ENCODE data around the gene MPDZ. TPM values are rescaled to one million over a fixed set of nuclear protein-coding genes. Genes with fewer than 3 reads are reported as not detected.

MPDZ gene
- total RNA-seq, 1 experiment from 2014 or later: 0.12 TPM

- ChIA-PET CTCF (no interaction called here), POLR2A (no interaction called here), RAD21 (ENCODE audit: low non-redundant PET in 1 of 2, low total read pairs in 2 of 2, uncharacterized antibody in 2 of 2, unreplicated experiment in 2 of 2) (no interaction called here)
- no peak overlapping the region for H3K4me2 ChIP-seq (ENCODE audit: low read length)
- no peaks in the 10 kb centered on the region for H3K9me3 ChIP-seq (ENCODE audit: control insufficient read depth in 1 of 2, insufficient read depth in 1 of 2, low read depth in 1 of 2, low read length in 2 of 2)
- H3K36me3 ChIP-seq (ENCODE audit: control insufficient read depth in 1 of 2, insufficient read depth in 2 of 2, low read length in 2 of 2): no peaks in the 10 kb centered on the region
- H3K9ac ChIP-seq (ENCODE audit: low read length): no peak overlapping the region
- H3K4me3 ChIP-seq (replicated peaks in 1 of 2; ENCODE audit: low read depth in 1 of 2, low read length in 2 of 2): no peak overlapping the region
- H3K27me3 ChIP-seq (ENCODE audit: insufficient read depth, low read length): no peaks in the 10 kb centered on the region
- intact Hi-C loops (cut with micrococcal nuclease): no loop called here
- ATAC-seq: no peak
- BruUV-seq (replicated peaks): no TSS peak
- H3K9me2 ChIP-seq (ENCODE audit: insufficient read depth): no peaks in the 10 kb centered on the region
- no peak overlapping the region for H3K27ac ChIP-seq (ENCODE audit: low read depth, low read length)
- no peaks in the 10 kb centered on the region for H4K20me1 ChIP-seq (ENCODE audit: insufficient read depth)
- no peak overlapping the region for H2AFZ ChIP-seq (ENCODE audit: low read depth, low read length, poor library complexity, severe bottlenecking)
- no peaks in the 10 kb centered on the region for H3K79me2 ChIP-seq (ENCODE audit: insufficient read depth, low read length)
- TF ChIP-seq RAD21 (IDR thresholded peaks at IDR 0.05; ENCODE audit: low read depth): no peak
- TF ChIP-seq REST (IDR thresholded peaks at IDR 0.05; ENCODE audit: low read depth): no peak
- no peak for TF ChIP-seq CEBPB (IDR thresholded peaks at IDR 0.05; ENCODE audit: low read depth)
- TF ChIP-seq ZNF274 (IDR thresholded peaks at IDR 0.05; ENCODE audit: low read depth, low read length): no peak
- no peak for TF ChIP-seq CBX3 (IDR thresholded peaks at IDR 0.05; ENCODE audit: low read depth)
- no peak for TF ChIP-seq TCF7L2 (IDR thresholded peaks at IDR 0.05; ENCODE audit: borderline replicate concordance, extremely low read depth, insufficient read depth, insufficient read length)
- no peaks in the 10 kb centered on the region for H3K4me1 ChIP-seq (ENCODE audit: control insufficient read depth in 1 of 2, insufficient read depth in 2 of 2, low read length in 2 of 2)
- DNase-seq (ENCODE audit: low read depth, low spot score): no peak
Measured at GRCh38 chr9:13069498-13069897, 210.0 kb downstream of the MPDZ start.

GRCh38 chr9:13064676-13065075 lies 214.8 kb downstream of the MPDZ start:
- Histone ChIP-seq H3K27me3 (ENCODE audit: insufficient read depth, low read length) (peaks cover 11% of the 10 kb centered on the region; the same call in 1 of the 2 replicates), H3K4me1 (ENCODE audit: control insufficient read depth in 1 of 2, insufficient read depth in 2 of 2, low read length in 2 of 2) (no peaks in the 10 kb centered on the region), H3K9ac (ENCODE audit: low read length) (no peak overlapping the region), H3K79me2 (ENCODE audit: insufficient read depth, low read length) (no peaks in the 10 kb centered on the region), H3K4me3 (replicated peaks in 1 of 2; ENCODE audit: low read depth in 1 of 2, low read length in 2 of 2) (no peak overlapping the region), H2AFZ (ENCODE audit: low read depth, low read length, poor library complexity, severe bottlenecking) (no peak overlapping the region), H3K9me2 (ENCODE audit: insufficient read depth) (no peaks in the 10 kb centered on the region), H3K27ac (ENCODE audit: low read depth, low read length) (no peak overlapping the region), H4K20me1 (ENCODE audit: insufficient read depth) (no peaks in the 10 kb centered on the region), H3K9me3 (ENCODE audit: control insufficient read depth in 1 of 2, insufficient read depth in 1 of 2, low read depth in 1 of 2, low read length in 2 of 2) (no peaks in the 10 kb centered on the region), H3K36me3 (ENCODE audit: control insufficient read depth in 1 of 2, insufficient read depth in 2 of 2, low read length in 2 of 2) (no peaks in the 10 kb centered on the region), H3K4me2 (ENCODE audit: low read length) (no peak overlapping the region)
- intact Hi-C loops (cut with micrococcal nuclease): no loop called here
- POLR2A ChIA-PET: no interaction called here
- DNase-seq (ENCODE audit: low read depth, low spot score) (no peak), ATAC-seq (no peak)
- CTCF ChIA-PET: no interaction called here
- RAD21 ChIA-PET (ENCODE audit: low non-redundant PET in 1 of 2, low total read pairs in 2 of 2, uncharacterized antibody in 2 of 2, unreplicated experiment in 2 of 2): no interaction called here
- BruUV-seq (replicated peaks): no TSS peak
- TF ChIP-seq ZBTB33 (IDR thresholded peaks at IDR 0.05; ENCODE audit: extremely low read depth, insufficient replicate concordance, low read length) (no peak), YY1 (IDR thresholded peaks at IDR 0.05; ENCODE audit: extremely low read depth, insufficient replicate concordance, low read depth, low read length) (no peak), MAX (IDR thresholded peaks at IDR 0.05) (no peak), ELF1 (IDR thresholded peaks at IDR 0.05; ENCODE audit: borderline replicate concordance, low read depth) (no peak), CTCF (IDR thresholded peaks at IDR 0.05 in 2 of 3, conservative IDR thresholded peaks at IDR 0.05 in 1 of 3; ENCODE audit: borderline replicate concordance in 1 of 3, insufficient read depth in 1 of 3, low read depth in 2 of 3, low read length in 2 of 3) (no peak), RAD21 (IDR thresholded peaks at IDR 0.05; ENCODE audit: low read depth) (no peak), POLR2AphosphoS5 (IDR thresholded peaks at IDR 0.05; ENCODE audit: low read depth, low read length) (no peak), POLR2A (IDR thresholded peaks at IDR 0.05; ENCODE audit: borderline replicate concordance, extremely low read depth, insufficient read depth, insufficient read length) (no peak)

Measured in HCT116 (cell line).